ENCODE measurements around the gene LRRC32.

- TF ChIP-seq, protein P1, sequence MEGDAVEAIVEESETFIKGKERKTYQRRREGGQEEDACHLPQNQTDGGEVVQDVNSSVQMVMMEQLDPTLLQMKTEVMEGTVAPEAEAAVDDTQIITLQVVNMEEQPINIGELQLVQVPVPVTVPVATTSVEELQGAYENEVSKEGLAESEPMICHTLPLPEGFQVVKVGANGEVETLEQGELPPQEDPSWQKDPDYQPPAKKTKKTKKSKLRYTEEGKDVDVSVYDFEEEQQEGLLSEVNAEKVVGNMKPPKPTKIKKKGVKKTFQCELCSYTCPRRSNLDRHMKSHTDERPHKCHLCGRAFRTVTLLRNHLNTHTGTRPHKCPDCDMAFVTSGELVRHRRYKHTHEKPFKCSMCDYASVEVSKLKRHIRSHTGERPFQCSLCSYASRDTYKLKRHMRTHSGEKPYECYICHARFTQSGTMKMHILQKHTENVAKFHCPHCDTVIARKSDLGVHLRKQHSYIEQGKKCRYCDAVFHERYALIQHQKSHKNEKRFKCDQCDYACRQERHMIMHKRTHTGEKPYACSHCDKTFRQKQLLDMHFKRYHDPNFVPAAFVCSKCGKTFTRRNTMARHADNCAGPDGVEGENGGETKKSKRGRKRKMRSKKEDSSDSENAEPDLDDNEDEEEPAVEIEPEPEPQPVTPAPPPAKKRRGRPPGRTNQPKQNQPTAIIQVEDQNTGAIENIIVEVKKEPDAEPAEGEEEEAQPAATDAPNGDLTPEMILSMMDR (IDR thresholded peaks at IDR 0.05): no peak
- TF ChIP-seq, protein P2, sequence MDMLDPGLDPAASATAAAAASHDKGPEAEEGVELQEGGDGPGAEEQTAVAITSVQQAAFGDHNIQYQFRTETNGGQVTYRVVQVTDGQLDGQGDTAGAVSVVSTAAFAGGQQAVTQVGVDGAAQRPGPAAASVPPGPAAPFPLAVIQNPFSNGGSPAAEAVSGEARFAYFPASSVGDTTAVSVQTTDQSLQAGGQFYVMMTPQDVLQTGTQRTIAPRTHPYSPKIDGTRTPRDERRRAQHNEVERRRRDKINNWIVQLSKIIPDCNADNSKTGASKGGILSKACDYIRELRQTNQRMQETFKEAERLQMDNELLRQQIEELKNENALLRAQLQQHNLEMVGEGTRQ (IDR thresholded peaks at IDR 0.05): no peak
- TF ChIP-seq E2F6 (IDR thresholded peaks at IDR 0.05; ENCODE audit: borderline replicate concordance, low read depth): no peak
- TF ChIP-seq MAZ (IDR thresholded peaks at IDR 0.05; ENCODE audit: borderline replicate concordance, low read depth, low read length): no peak
- TF ChIP-seq MAX (IDR thresholded peaks at IDR 0.05): no peak
- TF ChIP-seq REST (IDR thresholded peaks at IDR 0.05): no peak
Observed at GRCh38 chr11:76629116-76629852, 41.3 kb downstream of the LRRC32 start.

Measured in A549 (cell line).